Measurements from ENCODE around the gene FUNDC2. TPM values are rescaled to one million over a fixed set of nuclear protein-coding genes. Genes with fewer than 3 reads are reported as not detected.
"Not testable (repeated sequence)": the region's sequence is repeated elsewhere in the genome, so short reads cannot be mapped to it uniquely, and the experiment has no call there.

Gene FUNDC2
- total RNA-seq = 30.9 TPM

DNA sequence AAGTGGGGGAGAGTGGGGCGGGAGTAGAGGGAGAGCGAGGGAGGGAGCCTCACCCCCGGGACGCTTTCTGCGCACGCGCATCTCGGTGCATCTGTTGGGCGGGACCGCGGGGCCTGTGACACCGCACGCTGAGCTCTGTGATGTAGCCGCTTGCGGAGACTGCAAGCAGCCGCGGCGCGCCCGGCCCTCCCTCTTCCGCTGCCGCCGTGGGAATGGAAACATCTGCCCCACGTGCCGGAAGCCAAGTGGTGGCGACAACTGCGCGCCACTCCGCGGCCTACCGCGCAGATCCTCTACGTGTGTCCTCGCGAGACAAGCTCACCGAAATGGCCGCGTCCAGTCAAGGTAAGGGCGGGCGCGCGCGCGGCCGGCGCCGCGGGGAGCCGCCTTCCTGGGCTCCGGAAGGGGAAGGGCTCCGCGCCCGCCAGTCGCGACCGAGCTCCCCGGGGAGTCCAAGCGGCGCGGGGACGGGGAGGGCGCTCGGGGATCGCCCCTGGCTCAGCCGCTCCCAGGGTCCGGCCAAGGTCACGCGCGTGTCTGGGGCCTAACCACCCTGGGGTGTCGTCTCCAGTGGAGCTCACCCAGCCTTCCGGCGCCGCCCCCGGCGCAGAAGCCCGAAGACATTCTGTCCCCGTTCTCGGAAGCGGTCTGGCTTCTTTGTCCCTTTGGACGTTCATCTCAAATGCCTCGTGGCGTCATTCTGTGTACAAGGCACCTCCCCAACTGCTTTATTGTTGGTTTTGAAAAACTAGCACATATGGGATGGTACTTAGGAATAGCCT lies at the start of gene FUNDC2:
Gene FUNDC2 (plus strand): TSS at position 118 of the 782 bp plus-strand sequence. CDS start 95 bp downstream, at position 213.
- peak; percentile 95 for ATAC-seq

GRCh38 chrX:154979629-154980028 lies 47.0 kb upstream of the FUNDC2 start:
- ATAC-seq = no peak

DNA sequence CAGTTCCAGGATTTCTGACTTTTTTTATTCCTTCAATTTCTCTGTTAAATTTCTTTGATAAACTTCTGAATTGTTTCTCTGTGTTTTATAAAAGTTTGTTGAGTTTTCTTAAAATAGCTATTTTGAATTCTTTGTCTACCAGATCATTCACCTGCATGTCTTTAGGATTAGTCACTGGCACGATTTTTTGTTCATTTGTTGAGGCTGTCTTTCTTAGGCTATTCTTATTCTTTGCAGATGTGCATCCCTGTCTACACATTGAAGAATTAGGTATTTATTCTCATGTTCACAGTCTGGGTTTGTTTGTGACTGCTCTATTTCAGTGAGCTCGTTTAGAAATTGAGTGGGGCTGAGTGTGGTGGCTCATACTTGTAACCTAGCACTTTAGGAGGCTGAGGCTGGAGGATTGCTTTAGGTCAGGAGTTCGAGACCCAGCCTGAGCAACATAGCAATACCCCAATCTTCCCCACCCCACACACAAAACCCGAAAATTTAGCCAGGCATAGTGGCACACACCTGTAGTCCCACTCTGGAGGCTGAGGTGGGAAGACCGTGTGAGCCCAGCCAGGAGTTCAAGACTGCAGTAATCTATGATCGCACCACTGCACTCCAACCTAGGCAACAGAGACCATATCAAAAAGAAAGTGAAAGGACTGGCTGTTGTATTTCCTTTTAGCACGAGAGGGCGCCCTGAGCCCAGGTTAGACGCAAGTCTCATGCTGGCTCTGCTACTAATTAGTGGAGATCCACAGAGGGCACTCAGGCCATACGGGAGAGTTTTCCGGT lies 46.1 kb upstream of the FUNDC2 start:
- peak; percentile 83 for ATAC-seq

DNA sequence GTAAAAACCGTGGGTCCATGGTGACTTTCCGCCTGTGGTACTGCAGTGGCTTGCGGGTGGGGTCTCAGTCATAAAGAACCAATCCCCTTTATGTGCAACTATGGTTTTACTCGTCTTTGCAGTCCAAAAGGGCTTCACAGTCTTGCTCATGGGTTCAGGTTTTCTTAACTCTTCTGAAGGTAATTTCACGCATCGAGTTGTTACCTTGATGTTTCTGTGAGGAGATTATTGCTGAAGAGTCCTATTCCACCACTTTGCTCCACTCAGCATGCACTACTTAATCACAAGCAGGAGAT lies 45.6 kb upstream of the FUNDC2 start:
- ATAC-seq = no peak

GRCh38 chrX:154986826-154987575 lies 39.6 kb upstream of the FUNDC2 start:
- no peak for ATAC-seq

DNA sequence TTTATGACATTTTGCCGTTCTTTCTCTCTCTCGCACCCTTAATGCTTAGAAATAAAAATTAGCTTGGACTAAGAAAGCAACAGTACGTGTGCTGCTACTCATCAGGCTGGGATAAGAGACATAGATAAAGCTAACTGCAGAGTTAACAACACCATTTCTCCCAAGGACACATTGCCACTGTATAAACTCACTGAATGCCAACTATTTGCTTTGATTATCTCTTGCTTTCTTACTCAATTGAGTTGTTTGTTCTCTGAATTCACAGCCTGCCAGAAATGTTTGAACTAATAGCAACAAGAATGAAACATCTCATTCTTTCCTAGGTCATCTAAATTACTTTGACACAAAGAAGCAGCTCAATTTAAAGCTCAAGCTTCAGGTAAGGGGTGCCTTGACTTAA lies 38.7 kb upstream of the FUNDC2 start:
- no peak for ATAC-seq

- ATAC-seq = no peak
These were observed 37.9 kb upstream of the FUNDC2 start for GRCh38 chrX:154988719-154989118.

DNA sequence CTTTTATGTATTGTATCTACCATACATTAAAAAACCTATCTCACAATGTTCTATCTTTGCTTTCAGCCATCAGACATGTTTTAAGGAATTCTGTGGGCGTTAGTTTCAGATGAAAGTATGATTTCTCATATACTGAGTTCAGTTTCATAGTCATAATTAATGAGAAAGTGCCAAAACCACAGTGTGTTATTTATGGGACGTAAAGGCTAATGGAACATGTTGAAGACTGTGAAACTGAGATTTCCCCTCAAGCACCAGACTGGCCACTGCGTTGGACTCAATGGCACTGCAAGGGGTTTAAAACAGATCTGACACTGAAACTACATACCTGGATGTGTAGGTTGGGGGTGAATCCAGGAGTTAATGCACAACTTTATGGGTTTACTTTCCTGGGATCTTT lies 36.1 kb upstream of the FUNDC2 start:
- ATAC-seq = no peak

DNA sequence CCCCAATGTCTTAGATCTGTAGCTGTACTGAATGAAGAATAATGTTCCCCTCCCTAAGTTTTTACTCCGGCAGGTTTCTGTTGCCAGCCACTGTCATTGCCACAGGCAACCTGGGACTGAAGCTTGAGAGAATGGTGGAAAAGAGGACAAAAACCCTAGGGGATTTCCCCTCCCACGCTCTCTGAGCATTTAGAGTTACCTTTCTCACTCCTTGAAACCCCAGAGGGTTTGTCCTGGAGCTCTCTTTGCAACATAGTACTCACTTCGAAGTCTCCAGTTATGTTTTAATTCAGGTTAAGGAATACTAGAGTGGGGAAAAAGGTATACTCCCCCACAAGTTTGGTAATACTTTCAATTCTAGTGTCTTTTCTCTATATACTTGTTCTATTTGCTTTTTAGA lies 35.6 kb upstream of the FUNDC2 start:
- ATAC-seq = no peak

- ATAC-seq = no peak
These were observed 35.2 kb upstream of the FUNDC2 start for GRCh38 chrX:154991476-154991875.

DNA sequence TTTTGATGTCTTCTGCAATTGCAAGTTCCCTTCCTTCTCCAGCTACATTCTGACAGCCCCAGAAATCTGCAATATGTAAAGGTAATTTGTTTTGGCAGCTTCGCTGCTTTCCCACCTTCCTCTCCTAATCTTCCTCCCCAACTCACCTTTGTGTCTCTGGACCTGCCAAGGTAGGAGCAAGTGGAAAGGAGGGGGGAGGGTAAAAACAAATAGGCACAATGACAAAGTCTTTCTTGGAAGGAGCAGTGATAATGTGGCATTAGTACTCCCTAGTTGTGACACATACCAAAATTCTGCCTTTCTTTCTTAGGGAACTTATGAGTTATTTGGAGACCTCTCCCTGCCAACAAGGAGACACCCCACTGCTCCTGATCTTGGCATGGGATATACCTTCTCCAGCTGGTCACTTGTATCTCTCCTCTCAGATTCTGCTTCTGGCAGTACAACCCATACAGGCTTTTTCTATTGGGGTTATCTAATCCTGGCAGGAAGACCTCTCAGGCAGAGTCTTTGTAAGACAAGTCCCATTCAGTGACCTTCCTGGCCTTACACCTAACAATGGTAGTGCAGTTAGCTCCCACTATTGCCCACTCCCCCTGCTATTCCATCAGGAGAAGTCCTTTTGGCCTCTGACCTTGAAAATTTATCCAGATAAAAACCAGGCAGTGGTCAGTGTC lies 28.3 kb upstream of the FUNDC2 start:
- no peak for ATAC-seq

DNA sequence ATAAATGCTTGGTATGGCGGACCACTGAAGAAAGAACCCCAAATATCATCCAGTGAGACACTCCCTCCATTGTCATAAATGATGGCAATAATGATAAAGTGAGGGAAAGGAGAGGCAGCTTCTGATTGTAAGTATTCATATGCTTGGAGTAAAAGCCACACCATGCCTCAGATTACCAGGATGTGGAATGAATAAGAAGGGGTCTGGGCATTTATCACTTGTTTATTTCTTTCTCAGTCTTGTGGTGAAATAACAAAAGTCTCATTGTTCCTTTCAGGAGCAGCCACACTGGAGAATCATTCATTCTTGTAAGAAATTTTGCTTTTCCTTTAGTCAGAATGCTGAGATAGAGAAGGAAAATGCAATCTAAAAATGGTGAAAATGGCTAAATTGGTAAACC lies 25.8 kb upstream of the FUNDC2 start:
- ATAC-seq = no peak

DNA sequence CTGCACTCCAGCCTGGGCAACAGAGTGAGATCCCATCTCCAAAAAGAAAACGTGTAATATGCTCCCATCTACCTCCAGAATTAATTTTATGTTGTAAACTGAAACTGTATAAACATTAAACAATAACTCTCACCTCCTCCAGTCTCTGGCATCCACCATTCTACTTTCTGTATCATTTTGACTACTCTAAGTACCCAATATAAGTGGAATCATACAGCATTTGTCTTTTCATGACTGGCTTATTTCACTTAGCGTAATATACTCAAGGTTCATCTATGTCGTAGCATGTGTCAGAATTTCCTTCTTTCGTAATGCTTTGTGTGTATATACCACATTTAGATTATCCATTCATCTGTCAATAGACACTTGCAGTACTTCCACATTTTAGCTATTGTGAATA lies 24.8 kb upstream of the FUNDC2 start:
- no peak for ATAC-seq

GRCh38 chrX:155005190-155005589 lies 21.5 kb upstream of the FUNDC2 start:
- no peak for ATAC-seq

- not testable (repeated sequence) for ATAC-seq
These were observed 20.3 kb upstream of the FUNDC2 start for GRCh38 chrX:155006379-155006778.

DNA sequence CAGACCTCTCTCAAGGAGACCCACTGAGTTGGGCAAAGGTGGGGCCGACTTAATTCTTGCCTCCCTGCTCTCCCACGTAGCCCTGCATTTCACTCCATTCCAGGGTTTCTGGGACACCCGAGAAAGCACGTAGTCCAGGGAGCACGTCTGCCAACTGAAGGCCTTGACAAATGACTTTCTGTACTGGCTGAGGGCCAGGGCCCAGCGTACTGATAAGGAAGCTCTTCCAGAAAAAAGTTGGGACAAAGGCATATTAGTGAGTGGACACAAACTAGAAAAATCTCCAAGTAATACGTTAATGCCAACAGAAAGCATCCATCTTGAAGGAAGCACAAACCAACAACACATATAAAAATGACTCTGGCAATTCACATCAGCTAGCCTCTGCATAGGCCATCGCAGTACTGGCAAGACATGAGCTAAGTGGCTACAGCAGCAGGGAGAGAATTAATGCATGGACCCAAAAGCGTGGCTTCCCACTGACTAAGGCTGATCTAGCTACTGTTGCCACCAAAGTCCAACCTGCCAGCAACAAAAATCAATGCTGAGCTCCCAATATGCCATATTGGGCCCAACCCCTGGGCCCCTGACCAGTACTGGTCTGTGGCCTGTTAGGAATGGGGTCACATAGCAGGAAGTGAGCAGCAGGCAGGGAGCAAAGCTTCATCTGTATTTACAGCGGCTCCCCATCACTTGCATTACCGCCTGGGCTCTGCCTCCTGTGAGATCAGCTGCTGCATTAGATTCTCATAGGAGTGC lies 19.6 kb upstream of the FUNDC2 start:
- ATAC-seq = not testable (repeated sequence)

DNA sequence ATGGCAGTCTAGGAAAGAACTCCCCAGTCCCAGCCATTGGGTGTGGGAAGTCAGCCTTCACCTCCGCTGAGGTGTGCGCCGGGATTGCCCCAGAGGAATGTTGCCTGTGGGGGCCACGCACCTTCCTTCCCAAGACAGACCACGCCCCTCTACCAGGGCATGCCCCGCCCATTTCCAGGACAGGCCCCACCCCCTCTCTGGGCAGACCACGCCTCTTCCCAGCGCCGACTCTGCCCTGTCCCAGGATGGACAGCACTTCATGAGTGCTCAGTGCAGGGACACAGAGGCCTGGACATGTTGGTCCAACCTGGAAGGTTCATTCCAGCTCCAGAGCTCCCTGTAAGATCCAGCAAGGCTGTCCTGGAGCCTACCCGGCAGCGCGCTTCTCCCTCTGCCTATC lies 18.1 kb upstream of the FUNDC2 start:
- ATAC-seq = peak; percentile 32

DNA sequence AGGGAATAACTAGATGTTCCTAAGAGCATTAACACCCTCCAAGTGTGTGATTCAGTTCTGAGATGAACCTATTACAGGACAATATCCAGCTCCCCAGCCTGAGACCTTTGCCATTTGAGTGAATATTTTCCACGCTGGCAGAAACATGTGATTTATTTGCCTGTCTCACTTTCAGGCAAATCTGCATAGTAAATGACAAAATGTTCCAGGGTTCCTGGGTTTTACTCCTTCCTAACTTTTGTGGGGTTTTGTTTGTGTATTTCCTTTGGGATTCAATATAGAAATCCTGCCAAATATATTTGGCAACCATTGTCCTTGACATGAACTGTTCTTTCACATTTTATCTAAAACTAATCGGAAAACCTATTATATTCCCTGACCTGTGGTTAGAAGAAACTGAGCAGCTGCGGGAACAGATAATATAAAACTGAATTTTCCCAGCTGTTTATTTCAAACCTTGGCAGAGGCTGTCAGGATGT lies 16.6 kb upstream of the FUNDC2 start:
- no peak for ATAC-seq

GRCh38 chrX:155020591-155020990 lies 6.1 kb upstream of the FUNDC2 start:
- no peak for ATAC-seq

GRCh38 chrX:155022585-155022984 lies 4.1 kb upstream of the FUNDC2 start, which contains the start of gene F8:
F8 (minus strand) TSS chrX:155022723; CDS start chrX:155022552, 171 bp downstream.
- ATAC-seq = no peak

GRCh38 chrX:155023907-155024833 lies 2.5 kb upstream of the FUNDC2 start:
- ATAC-seq = no peak

Measured in esophagus mucosa (tissue), 1 donor.